Trophoblast cell (in vitro differentiated cells and primary cell): ENCODE results near the gene RHOJ.

Source experiments
- DNase-seq, 2 donors: peaks; one replicate each; pipeline ENCODE4 v3.0.0-alpha.2; 2016
- H2AFZ ChIP-seq: 2 replicates; pipeline ENCODE4 v1.6.1; 2013; ENCODE audit warnings: low read length, moderate library complexity, mild to moderate bottlenecking; ENCODE audit not compliant: insufficient read depth, poor library complexity
- H2AK5ac ChIP-seq: 2 replicates; pipeline ENCODE4 v1.6.1; 2013; ENCODE audit warnings: mild to moderate bottlenecking, low read length
- H2BK120ac ChIP-seq: 2 replicates; pipeline ENCODE4 v1.6.1; 2013; ENCODE audit warnings: low read length, mild to moderate bottlenecking, moderate library complexity; ENCODE audit not compliant: insufficient read depth, poor library complexity
- H2BK12ac ChIP-seq: 2 replicates; pipeline ENCODE4 v1.6.1; 2013; ENCODE audit warnings: mild to moderate bottlenecking, low read length, moderate library complexity
- H2BK5ac ChIP-seq: 2 replicates; pipeline ENCODE4 v1.6.1; 2013; ENCODE audit warnings: low read length, low read depth, moderate library complexity, mild to moderate bottlenecking; ENCODE audit not compliant: poor library complexity
- H3K14ac ChIP-seq: 2 replicates; pipeline ENCODE4 v1.6.1; 2013; ENCODE audit warnings: mild to moderate bottlenecking, low read length
- H3K18ac ChIP-seq: 2 replicates; pipeline ENCODE4 v1.6.1; 2013; ENCODE audit warnings: mild to moderate bottlenecking, low read length
- H3K23ac ChIP-seq: 2 replicates; pipeline ENCODE4 v1.6.1; 2013; ENCODE audit warnings: low read length
- H3K27ac ChIP-seq: 2 replicates; pipeline ENCODE4 v1.5.1; 2013; ENCODE audit warnings: low read depth, mild to moderate bottlenecking, inconsistent platforms, low read length, moderate library complexity
- H3K27me3 ChIP-seq: 2 replicates; pipeline ENCODE4 v1.6.1; 2013; ENCODE audit warnings: inconsistent platforms, mild to moderate bottlenecking, low read length, moderate library complexity; ENCODE audit not compliant: insufficient read depth
- H3K36me3 ChIP-seq, 2 experiments: 1 replicate in 1 of 2; 2 replicates in 1 of 2; pipeline ENCODE4 v1.6.1; 2013; ENCODE audit warnings: low read length in 2 of 2, mild to moderate bottlenecking in 2 of 2, moderate library complexity in 1 of 2; ENCODE audit not compliant: insufficient read depth in 2 of 2, control insufficient read depth in 1 of 2
- H3K4ac ChIP-seq: 2 replicates; pipeline ENCODE4 v1.6.1; 2013; ENCODE audit warnings: low read depth, mild to moderate bottlenecking, low read length, moderate library complexity
- H3K4me1 ChIP-seq, 2 experiments: 1 replicate in 1 of 2; 2 replicates in 1 of 2; pipeline ENCODE4 v1.6.1; 2013; ENCODE audit warnings: low read length in 2 of 2, mild to moderate bottlenecking in 2 of 2, moderate library complexity in 1 of 2; ENCODE audit not compliant: insufficient read depth in 2 of 2, control insufficient read depth in 1 of 2
- H3K4me2 ChIP-seq: 2 replicates; pipeline ENCODE4 v1.6.1; 2013; ENCODE audit warnings: inconsistent platforms, mild to moderate bottlenecking, low read length, moderate library complexity
- H3K4me3 ChIP-seq: 2 replicates; pipeline ENCODE4 v1.5.1; 2013; ENCODE audit warnings: mild to moderate bottlenecking, low read depth, low read length, inconsistent platforms
- H3K79me1 ChIP-seq: one replicate; pipeline ENCODE4 v1.6.1; 2013; ENCODE audit warnings: low read length
- H3K79me2 ChIP-seq: 2 replicates; pipeline ENCODE4 v1.6.1; 2013; ENCODE audit warnings: low read length, mild to moderate bottlenecking; ENCODE audit not compliant: control insufficient read depth, insufficient read depth, poor library complexity
- H3K9ac ChIP-seq: 2 replicates; pipeline ENCODE4 v1.6.1; 2013; ENCODE audit warnings: mild to moderate bottlenecking, low read length
- H3K9me3 ChIP-seq: 2 replicates; pipeline ENCODE4 v1.6.1; 2013; ENCODE audit warnings: low read depth, mild to moderate bottlenecking, control low read depth, inconsistent platforms, low read length; ENCODE audit not compliant: insufficient read depth
- H4K12ac ChIP-seq: 2 replicates; pipeline ENCODE4 v1.6.1; 2013; ENCODE audit warnings: low read depth, mild to moderate bottlenecking, low read length, moderate library complexity
- H4K8ac ChIP-seq: 2 replicates; pipeline ENCODE4 v1.6.1; 2013; ENCODE audit warnings: low read depth, mild to moderate bottlenecking, low read length, moderate library complexity
- H4K91ac ChIP-seq: one replicate; pipeline ENCODE4 v1.6.1; 2013; ENCODE audit warnings: low read depth, mild to moderate bottlenecking, low read length, moderate library complexity
- WGBS: extraction: QIAGEN DNeasy Blood & Tissue Kit; methylation state at CpG from one replicate; pipeline ENCODE4 v1.1.7; 2013; ENCODE audit warnings: missing lambda C conversion rate; ENCODE audit not compliant: insufficient read length, insufficient coverage; ENCODE audit errors: extremely low coverage; 5-methylcytosine and 5-hydroxymethylcytosine counted together

RHOJ gene

GRCh38 chr14:63286071-63286470 is 81.8 kb downstream of the RHOJ start:
- Histone ChIP-seq H3K79me1 (no peaks in the 10 kb centered on the region), H3K23ac (no peak overlapping the region)
- no CpG with 5 or more reads among the region's 2 CpGs for WGBS

GRCh38 chr14:63287666-63288483 is 83.6 kb downstream of the RHOJ start:
- Histone ChIP-seq H3K36me3 (no peaks in the 10 kb centered on the region), H3K18ac (no peak overlapping the region), H2AK5ac (no peak overlapping the region), H3K9ac (no peak overlapping the region), H3K27me3 (no peaks in the 10 kb centered on the region), H3K4me1 (peaks cover 3 to 7% of the 10 kb centered on the region in 2 experiments), H2BK120ac (no peak overlapping the region), H3K79me1 (no peaks in the 10 kb centered on the region), H3K23ac (no peak overlapping the region), H3K9me3 (no peaks in the 10 kb centered on the region), H2AFZ (no peak overlapping the region), H2BK5ac (no peak overlapping the region), H3K27ac (no peak overlapping the region), H3K14ac (no peak overlapping the region), H4K91ac (no peak overlapping the region), H3K4me3 (no peak overlapping the region), H4K12ac (no peak overlapping the region), H2BK12ac (no peak overlapping the region), H3K79me2 (no peaks in the 10 kb centered on the region), H4K8ac (no peak overlapping the region), H3K4me2 (no peak overlapping the region), H3K4ac (no peak overlapping the region)
- peak; percentile 24 to 68 for DNase-seq
- no CpG with 5 or more reads among the region's 6 CpGs for WGBS

More at GRCh38 chr14:63286071-63286470, 81.8 kb downstream of the RHOJ start:
- no peak overlapping the region for H3K9ac ChIP-seq
- no peak overlapping the region for H3K14ac ChIP-seq
- no peaks in the 10 kb centered on the region for H3K27me3 ChIP-seq
- H3K4ac ChIP-seq, result no peak overlapping the region
- H2BK5ac ChIP-seq, result no peak overlapping the region
- H4K8ac ChIP-seq, result no peak overlapping the region
- H2AK5ac ChIP-seq, result no peak overlapping the region
- H3K79me2 ChIP-seq, result no peaks in the 10 kb centered on the region
- H4K12ac ChIP-seq, result no peak overlapping the region
- no peak overlapping the region for H3K4me2 ChIP-seq
- H4K91ac ChIP-seq, result no peak overlapping the region
- no peak overlapping the region for H3K4me3 ChIP-seq
- no peaks in the 10 kb centered on the region for H3K9me3 ChIP-seq
- peaks cover 3 to 5% of the 10 kb centered on the region in 2 experiments for H3K4me1 ChIP-seq
- H2AFZ ChIP-seq, result no peak overlapping the region
- no peak overlapping the region for H2BK120ac ChIP-seq
- no peak for DNase-seq
- H3K18ac ChIP-seq, result no peak overlapping the region
- H3K27ac ChIP-seq, result no peak overlapping the region
- no peaks in the 10 kb centered on the region for H3K36me3 ChIP-seq
- H2BK12ac ChIP-seq, result peak overlapping the region; percentile 29

GRCh38 chr14:63288853-63289252 is 84.6 kb downstream of the RHOJ start:
- Histone ChIP-seq H3K9me3 (no peaks in the 10 kb centered on the region), H3K36me3 (no peaks in the 10 kb centered on the region), H3K9ac (no peak overlapping the region), H3K4me2 (no peak overlapping the region), H2BK12ac (no peak overlapping the region), H3K27ac (no peak overlapping the region), H4K8ac (no peak overlapping the region), H3K4me3 (no peak overlapping the region), H2BK5ac (no peak overlapping the region), H4K12ac (no peak overlapping the region), H2AK5ac (no peak overlapping the region), H3K18ac (no peak overlapping the region), H4K91ac (no peak overlapping the region), H3K23ac (no peak overlapping the region), H3K4me1 (peaks cover 3 to 7% of the 10 kb centered on the region in 2 experiments), H2AFZ (no peak overlapping the region), H3K79me2 (no peaks in the 10 kb centered on the region), H2BK120ac (no peak overlapping the region), H3K27me3 (no peaks in the 10 kb centered on the region), H3K14ac (no peak overlapping the region), H3K4ac (no peak overlapping the region), H3K79me1 (no peaks in the 10 kb centered on the region)
- WGBS, result no CpG with 5 or more reads among the region's 1 CpG
- DNase-seq, result no peak

GRCh38 chr14:63290741-63291430 is 86.6 kb downstream of the RHOJ start:
- no peak overlapping the region for H3K14ac ChIP-seq
- no peaks in the 10 kb centered on the region for H3K27me3 ChIP-seq
- no peak overlapping the region for H4K91ac ChIP-seq
- H3K23ac ChIP-seq, result no peak overlapping the region
- no peak overlapping the region for H2AFZ ChIP-seq
- H3K9ac ChIP-seq, result no peak overlapping the region
- no peak overlapping the region for H3K4me3 ChIP-seq
- H3K27ac ChIP-seq, result peak overlapping the region; percentile 18
- WGBS, result no CpG with 5 or more reads among the region's 12 CpGs
- no peaks in the 10 kb centered on the region for H3K79me2 ChIP-seq
- H2BK12ac ChIP-seq, result no peak overlapping the region
- H3K4me1 ChIP-seq, result peaks cover 3 to 5% of the 10 kb centered on the region in 2 experiments
- peak in 1 of 2 donors; percentile 33 for DNase-seq
- H3K36me3 ChIP-seq, result no peaks in the 10 kb centered on the region
- no peak overlapping the region for H2AK5ac ChIP-seq
- no peak overlapping the region for H3K18ac ChIP-seq
- H2BK5ac ChIP-seq, result no peak overlapping the region
- H3K4ac ChIP-seq, result no peak overlapping the region
- H2BK120ac ChIP-seq, result no peak overlapping the region
- H4K12ac ChIP-seq, result no peak overlapping the region
- no peaks in the 10 kb centered on the region for H3K9me3 ChIP-seq
- no peak overlapping the region for H3K4me2 ChIP-seq
- no peak overlapping the region for H4K8ac ChIP-seq
- no peaks in the 10 kb centered on the region for H3K79me1 ChIP-seq
